HG03060 (cell line): Measurements from ENCODE around the gene SDCCAG8.

Experiments
- ATAC-seq: cut with Tn5 transposase; IDR thresholded peaks from one replicate; pipeline ENCODE4 v1.9.1; 2021; ENCODE audit warnings: low read depth, moderate number of reproducible peaks; ENCODE audit not compliant: unreplicated experiment

The SDCCAG8 gene

GRCh38 chr1:243528459-243529121, 272.7 kb downstream of the SDCCAG8 start:
- ATAC-seq = no peak

GRCh38 chr1:243529512-243529911, 273.7 kb downstream of the SDCCAG8 start:
- ATAC-seq = no peak

- ATAC-seq = no peak
Measured at GRCh38 chr1:243535014-243535413, 279.2 kb downstream of the SDCCAG8 start.

GRCh38 chr1:243539636-243540035, 283.8 kb downstream of the SDCCAG8 start:
- no peak for ATAC-seq

- ATAC-seq = no peak
Measured at GRCh38 chr1:243542739-243543415, 287.0 kb downstream of the SDCCAG8 start.

GRCh38 chr1:243543501-243543900, 287.7 kb downstream of the SDCCAG8 start:
- no peak for ATAC-seq

- no peak for ATAC-seq
Measured at GRCh38 chr1:243546457-243546856, 290.6 kb downstream of the SDCCAG8 start.

GRCh38 chr1:243547891-243548290, 292.1 kb downstream of the SDCCAG8 start:
- no peak for ATAC-seq

- ATAC-seq = no peak
Measured at GRCh38 chr1:243548516-243548915, 292.7 kb downstream of the SDCCAG8 start.

GRCh38 chr1:243549108-243549507, 293.3 kb downstream of the SDCCAG8 start:
- ATAC-seq = no peak
